K562 (cell line): ENCODE measurements around the gene PATJ. TPM values are rescaled to one million over a fixed set of nuclear protein-coding genes. Genes with fewer than 3 reads are reported as not detected.

Source experiments
- ATAC-seq: fragments of 200-7000 bp; cut with Tn5 transposase; 3 replicates; pipeline ENCODE4 v1.9.1; 2020; ENCODE audit warnings: moderate library complexity
- BruUV-seq: library from RNA; stranded (reverse); fragments of 400-500 nt; replicated peaks from 2 replicates; lab custom pipeline; 2021; lab: Mats Ljungman, UMichigan
- CTCF ChIA-PET: fragments of 300-600 bp; formaldehyde crosslinking; extraction: SDS; loops from one replicate; lab custom pipeline; 2021; ENCODE audit warnings: low intra/inter-chr PET ratio; lab: Yijun Ruan, JAX
- POLR2A ChIA-PET: fragments of 300-600, 350-650 bp; sonication (Branson Sonifier 250); formaldehyde crosslinking; extraction: SDS; loops from one replicate; lab custom pipeline; 2021; ENCODE audit warnings: antibody characterized with exemption, inconsistent platforms; lab: Yijun Ruan, JAX
- DNase-seq, 4 experiments: peaks; one replicate each; pipeline versions ENCODE4 v3.0.0 to v3.0.0-alpha.2; 2011 to 2018; ENCODE audit warnings: low spot score in 3 of 4, mixed read lengths in 3 of 4; ENCODE audit errors: extremely low read depth in 1 of 4
- FAIRE-seq: peaks from 2 replicates; lab custom pipeline; 2011; peaks lifted over from hg19 to GRCh38; lab: Jason Lieb, UNC
- H2AFZ ChIP-seq: 2 replicates; pipeline ENCODE4 v1.6.0; 2011; ENCODE audit warnings: low read depth, low read length, control low read depth, inconsistent platforms
- H3K27ac ChIP-seq: fragments of 200-600 bp; 3 replicates; pipeline ENCODE4 v1.8.0; 2011; ENCODE audit warnings: low read depth, mild to moderate bottlenecking, control low read depth, inconsistent platforms, low read length, moderate library complexity, mixed read lengths; ENCODE audit errors: extremely low read depth
- H3K27me3 ChIP-seq, 2 experiments: fragments of 300-600 bp in 1 of 2; 2 replicates in 1 of 2; 3 replicates in 1 of 2; pipeline versions ENCODE4 v1.6.0 to v1.8.0; 2011; ENCODE audit warnings: inconsistent platforms in 2 of 2, low read length in 2 of 2, mild to moderate bottlenecking in 1 of 2, mixed read lengths in 1 of 2, moderate library complexity in 1 of 2; ENCODE audit not compliant: control insufficient read depth in 2 of 2, insufficient read depth in 2 of 2
- H3K36me3 ChIP-seq: fragments of 300-600 bp; 3 replicates; pipeline ENCODE4 v1.8.0; 2011; ENCODE audit warnings: mild to moderate bottlenecking, low read length, inconsistent platforms; ENCODE audit not compliant: control insufficient read depth, insufficient read depth
- H3K4me1 ChIP-seq, 2 experiments: fragments of 200-600 bp in 1 of 2; replicated peaks in 1 of 2; 2 replicates in 1 of 2; 3 replicates in 1 of 2; pipeline versions ENCODE4 v1.5.1 to v1.8.0; 2011; ENCODE audit warnings: inconsistent platforms in 2 of 2, low read length in 2 of 2, mild to moderate bottlenecking in 1 of 2, mixed read lengths in 1 of 2, moderate library complexity in 1 of 2; ENCODE audit not compliant: control insufficient read depth in 2 of 2, insufficient read depth in 2 of 2
- H3K4me2 ChIP-seq: 2 replicates; pipeline ENCODE4 v1.6.1; 2011; ENCODE audit warnings: low read length, control low read depth, inconsistent platforms, mixed read lengths; ENCODE audit not compliant: insufficient read depth
- H3K4me3 ChIP-seq: fragments of 200-600 bp; sonication (generic), shearing (Covaris generic); 2 replicates; pipeline ENCODE4 v1.5.1; 2016; ENCODE audit warnings: control low read depth, inconsistent platforms
- H3K79me2 ChIP-seq: fragments of 200-600 bp; 3 replicates; pipeline ENCODE4 v1.8.0; 2011; ENCODE audit warnings: low read length, inconsistent platforms; ENCODE audit not compliant: control insufficient read depth, insufficient read depth
- H3K9ac ChIP-seq, 2 experiments: 2 replicates each; pipeline versions ENCODE4 v1.6.0 to v1.6.1; 2011; ENCODE audit warnings: low read depth in 2 of 2, low read length in 2 of 2, control low read depth in 1 of 2, inconsistent platforms in 1 of 2, mild to moderate bottlenecking in 1 of 2, mixed read lengths in 1 of 2; ENCODE audit not compliant: insufficient read depth in 1 of 2
- H3K9me1 ChIP-seq: one replicate; pipeline ENCODE4 v1.6.0; 2011; ENCODE audit warnings: inconsistent platforms, mild to moderate bottlenecking, low read length, moderate library complexity; ENCODE audit not compliant: control insufficient read depth, insufficient read depth
- H3K9me3 ChIP-seq: replicated peaks from 2 replicates; pipeline ENCODE4 v1.5.1; 2011; ENCODE audit warnings: low read depth, low read length, inconsistent platforms; ENCODE audit not compliant: control insufficient read depth, insufficient read depth
- H4K20me1 ChIP-seq: replicated peaks from 2 replicates; pipeline ENCODE4 v1.6.1; 2011; ENCODE audit warnings: low read length, inconsistent platforms, mixed read lengths; ENCODE audit not compliant: control insufficient read depth, insufficient read depth
- ARNT ChIP-seq, 2 experiments: fragments of 450-650 bp; IDR thresholded peaks; 2 replicates each; pipeline ENCODE4 v1.6.1; 2016; ENCODE audit warnings: mild to moderate bottlenecking in 1 of 2
- DACH1 ChIP-seq: fragments of 450-650 bp; IDR thresholded peaks from 2 replicates; pipeline ENCODE4 v1.6.1; 2018; ENCODE audit not compliant: partially characterized antibody
- KDM4B ChIP-seq, 2 experiments: fragments of 450-650 bp in 1 of 2; sonication (generic) in 1 of 2; IDR thresholded peaks; 2 replicates each; pipeline ENCODE4 v1.6.1; 2016 to 2017; ENCODE audit warnings: borderline replicate concordance in 2 of 2, antibody characterized with exemption in 1 of 2, low read depth in 1 of 2, mild to moderate bottlenecking in 1 of 2
- MAFK ChIP-seq: IDR thresholded peaks from 2 replicates; pipeline ENCODE4 v1.6.1; 2011; ENCODE audit warnings: low read length, improper control_type of control experiment
- NUFIP1 ChIP-seq: fragments of 450-650 bp; IDR thresholded peaks from 2 replicates; pipeline ENCODE4 v1.6.1; 2018; ENCODE audit not compliant: partially characterized antibody
- PURB ChIP-seq: sonication (generic); formaldehyde crosslinking; IDR thresholded peaks from 2 replicates; pipeline ENCODE4 v1.9.0; 2021; ENCODE audit warnings: low read depth, mild to moderate bottlenecking, missing genetic modification reagents
- RAD21 ChIP-seq, 2 experiments: fragments of 250-450 bp in 1 of 2; fragments of 450-650 bp in 1 of 2; sonication (Bioruptor Pico) in 1 of 2; formaldehyde crosslinking in 1 of 2; IDR thresholded peaks in 1 of 2; conservative IDR thresholded peaks in 1 of 2; 2 replicates each; pipeline versions ENCODE4 v1.4.0 to v1.8.0; 2020 to 2022; ENCODE audit warnings: mild to moderate bottlenecking in 2 of 2, moderate library complexity in 1 of 2
- SLC30A9 ChIP-seq: fragments of 250-450 bp; sonication (Bioruptor Pico); IDR thresholded peaks from 2 replicates; pipeline ENCODE4 v1.8.0; 2022; ENCODE audit warnings: mild to moderate bottlenecking, moderate library complexity
- TEAD4 ChIP-seq, 2 experiments: sonication (generic) in 1 of 2; formaldehyde crosslinking in 1 of 2; IDR thresholded peaks; 2 replicates each; pipeline versions ENCODE4 v1.6.1 to v1.8.0; 2012 to 2022; ENCODE audit warnings: borderline replicate concordance in 1 of 2, inconsistent platforms in 1 of 2, low read length in 1 of 2, mild to moderate bottlenecking in 1 of 2, missing genetic modification reagents in 1 of 2
- TRIM28 ChIP-seq: fragments of 450-650 bp; IDR thresholded peaks from 2 replicates; pipeline ENCODE4 v1.6.1; 2017
- XRCC4 ChIP-seq: IDR thresholded peaks from one replicate; pipeline ENCODE4 v1.6.1; 2011; ENCODE audit not compliant: insufficient read depth, insufficient read length; ENCODE audit errors: extremely low read depth
- ZBTB1 ChIP-seq: sonication (generic); formaldehyde crosslinking; IDR thresholded peaks from 2 replicates; pipeline ENCODE4 v1.8.1; 2023; ENCODE audit warnings: missing genetic modification reagents, low read depth, mild to moderate bottlenecking, borderline replicate concordance
- ZBTB43 ChIP-seq: sonication (generic); formaldehyde crosslinking; IDR thresholded peaks from 2 replicates; pipeline ENCODE4 v1.8.0; 2023; ENCODE audit warnings: mild to moderate bottlenecking, missing genetic modification reagents
- ZC3H11A ChIP-seq: IDR thresholded peaks from 2 replicates; pipeline ENCODE4 v1.6.1; 2012; ENCODE audit warnings: low read depth, low read length, improper control_type of control experiment
- ZNF512 ChIP-seq: IDR thresholded peaks from 2 replicates; pipeline ENCODE4 v1.6.1; 2016; ENCODE audit warnings: missing genetic modification characterization, missing compliant biosample characterization
- ZNF764 ChIP-seq: fragments of 250-450 bp; sonication (Bioruptor Pico); IDR thresholded peaks from 2 replicates; pipeline ENCODE4 v1.4.0; 2020; ENCODE audit warnings: low read depth, mild to moderate bottlenecking, moderate library complexity
- WGBS: fragments of 100-300 bp; shearing (Covaris generic); methylation state at CpG from one replicate; pipeline ENCODE4 v1.1.6; 2016; ENCODE audit warnings: low coverage, mixed read lengths; ENCODE audit not compliant: insufficient coverage; ENCODE audit errors: missing lambda C conversion rate; 5-methylcytosine and 5-hydroxymethylcytosine counted together
- in situ Hi-C: fragments of 300-500 bp; cut with MboI; formaldehyde crosslinking; loops from 4 replicates; pipeline ENCODE4 v1.15.0; 2018; ENCODE audit warnings: inconsistent platforms, mixed read lengths
- intact Hi-C: fragments of 100-400 bp; cut with micrococcal nuclease; formaldehyde crosslinking; loops from 2 replicates; pipeline ENCODE4 v1.14.2; 2022
- polyA plus RNA-seq, 8 experiments: library from polyadenylated mRNA; depleted of rRNA in 4 of 8; stranded (reverse) in 5 of 8; unstranded in 3 of 8; fragments of >200 nt; fragmentation: Nextera tagmentation in 2 of 8; fragmentation: Illumina TruSeq in 1 of 8; extraction: Ambion mirVana in 2 of 8; extraction: Trizol in 1 of 8; gene quantifications; 2 replicates each; pipeline versions ENCODE4 v1.2.1 to v1.2.3, GENCODE V29; 2011 to 2014; ENCODE audit warnings: inconsistent platforms in 1 of 8, missing spikeins in 1 of 8
- total RNA-seq, 7 experiments: library from RNA; depleted of rRNA in 6 of 7; stranded (reverse); fragments of >200 nt in 6 of 7; fragmentation: Illumina TruSeq in 2 of 7; extraction: Trizol in 2 of 7; gene quantifications; 2 replicates each; pipeline versions ENCODE4 v1.2.1 to v1.2.3, GENCODE V29; 2011 to 2021; ENCODE audit warnings: low replicate concordance in 1 of 7
- TF ChIP-seq, protein P1 (sequence below), 3 experiments: IDR thresholded peaks in 2 of 3; conservative IDR thresholded peaks in 1 of 3; 2 replicates each; pipeline ENCODE4 v1.5.1; 2011 to 2012; ENCODE audit warnings: low read length in 3 of 3, mild to moderate bottlenecking in 3 of 3, control low read depth in 2 of 3, improper control_type of control experiment in 1 of 3, inconsistent platforms in 1 of 3, low read depth in 1 of 3, mixed read lengths in 1 of 3, moderate library complexity in 1 of 3; ENCODE audit not compliant: insufficient read depth in 2 of 3

The PATJ gene
- total and polyA plus RNA-seq, 9 of the 15 experiments (the other 6 are each of a cell fraction or from before 2014, with no cell fraction given), result 0.22 TPM; not detected in 8

DNA sequence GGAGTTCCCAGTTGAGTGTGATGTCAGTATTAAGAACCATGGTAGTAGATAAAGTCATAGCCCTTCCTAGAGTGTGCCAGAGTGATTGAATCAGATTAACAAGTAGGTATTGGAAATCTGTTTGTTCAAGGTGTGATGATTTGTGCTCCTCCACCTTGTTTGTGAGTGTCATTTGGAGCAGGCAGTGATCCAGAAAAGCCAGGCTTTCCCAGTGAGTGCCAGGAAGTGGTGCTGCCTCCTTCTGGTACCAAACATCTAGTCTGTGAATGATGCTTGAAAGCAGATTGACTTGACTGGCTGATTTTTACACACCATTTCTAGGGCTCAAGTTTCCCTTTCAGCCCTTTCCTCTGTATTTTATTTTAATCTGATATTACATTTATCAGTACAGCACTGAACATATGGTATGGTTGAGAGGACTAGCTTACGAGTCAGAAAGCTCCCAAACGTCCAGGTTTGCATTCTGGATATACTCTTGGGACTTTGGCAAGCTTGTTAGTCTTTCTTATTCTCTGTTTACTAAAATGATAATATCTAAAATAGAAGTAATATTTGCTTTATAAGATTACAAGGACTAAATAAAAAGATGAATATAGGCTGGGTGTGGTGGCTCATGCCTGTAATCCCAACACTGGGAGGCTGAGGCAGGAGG lies 100.7 kb downstream of the PATJ start:
- DNase-seq (peak in 1 of 4 experiments; percentile 11), ATAC-seq (0 out of 3 replicates have a peak, but pooled peaks have one; percentile 29), FAIRE-seq (peak; percentile 63)
- no peak overlapping the region for H3K4me3 ChIP-seq
- no peaks in the 10 kb centered on the region for H3K36me3 ChIP-seq
- no peaks in the 10 kb centered on the region; a peak in 1 of 5 replicates for H3K27me3 ChIP-seq
- CTCF ChIA-PET, result interaction anchor here (0.7 kb wide), 1 partner anchor 230 kb away, joined by 3 read pairs; no protein-coding TSS in a partner anchor
- no peaks in the 10 kb centered on the region for H3K9me1 ChIP-seq
- WGBS, result 4% methylated on average over 2 of the region's 2 CpGs
- in situ Hi-C loops, result loop anchor here (10.0 kb wide), 2 partner anchors 868 to 1868 kb away; no protein-coding TSS in a partner anchor
- no peak overlapping the region for H3K27ac ChIP-seq
- intact Hi-C loops, result no loop called here
- POLR2A ChIA-PET, result no interaction called here
- H4K20me1 ChIP-seq, result no peaks in the 10 kb centered on the region
- H3K4me2 ChIP-seq, result no peak overlapping the region
- no TSS peak for BruUV-seq
- H2AFZ ChIP-seq, result no peak overlapping the region
- no peaks in the 10 kb centered on the region for H3K79me2 ChIP-seq
- H3K4me1 ChIP-seq, result no peaks in the 10 kb centered on the region
- H3K9ac ChIP-seq, result no peak overlapping the region
- no peaks in the 10 kb centered on the region for H3K9me3 ChIP-seq
- no peak for TF ChIP-seq ZBTB1 (CRISPR knock-in tag)
- peak in 1 of 2 experiments; percentile 53; a peak in 2 of 4 replicates for TF ChIP-seq RAD21 (CRISPR knock-in tag; conservative IDR thresholded peaks at IDR 0.05 in 1 of 2, IDR thresholded peaks at IDR 0.05 in 1 of 2)
- TF ChIP-seq TRIM28, result no peak
- TF ChIP-seq ZBTB43 (CRISPR knock-in tag), result no peak
- TF ChIP-seq DACH1, result no peak
- no peak for TF ChIP-seq NUFIP1
- no peak for TF ChIP-seq TEAD4 (IDR thresholded peaks at IDR 0.05; ENCODE audit: low read length)
- TF ChIP-seq TEAD4 (CRISPR knock-in tag; IDR thresholded peaks at IDR 0.05; ENCODE audit: borderline replicate concordance), result no peak
- TF ChIP-seq, protein P1, sequence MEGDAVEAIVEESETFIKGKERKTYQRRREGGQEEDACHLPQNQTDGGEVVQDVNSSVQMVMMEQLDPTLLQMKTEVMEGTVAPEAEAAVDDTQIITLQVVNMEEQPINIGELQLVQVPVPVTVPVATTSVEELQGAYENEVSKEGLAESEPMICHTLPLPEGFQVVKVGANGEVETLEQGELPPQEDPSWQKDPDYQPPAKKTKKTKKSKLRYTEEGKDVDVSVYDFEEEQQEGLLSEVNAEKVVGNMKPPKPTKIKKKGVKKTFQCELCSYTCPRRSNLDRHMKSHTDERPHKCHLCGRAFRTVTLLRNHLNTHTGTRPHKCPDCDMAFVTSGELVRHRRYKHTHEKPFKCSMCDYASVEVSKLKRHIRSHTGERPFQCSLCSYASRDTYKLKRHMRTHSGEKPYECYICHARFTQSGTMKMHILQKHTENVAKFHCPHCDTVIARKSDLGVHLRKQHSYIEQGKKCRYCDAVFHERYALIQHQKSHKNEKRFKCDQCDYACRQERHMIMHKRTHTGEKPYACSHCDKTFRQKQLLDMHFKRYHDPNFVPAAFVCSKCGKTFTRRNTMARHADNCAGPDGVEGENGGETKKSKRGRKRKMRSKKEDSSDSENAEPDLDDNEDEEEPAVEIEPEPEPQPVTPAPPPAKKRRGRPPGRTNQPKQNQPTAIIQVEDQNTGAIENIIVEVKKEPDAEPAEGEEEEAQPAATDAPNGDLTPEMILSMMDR (IDR thresholded peaks at IDR 0.05 in 2 of 3, conservative IDR thresholded peaks at IDR 0.05 in 1 of 3; ENCODE audit: insufficient read depth in 2 of 3, low read depth in 1 of 3, low read length in 3 of 3), result peak in 2 of 3 experiments; percentile 19 to 43; a peak in 2 of 6 replicates
- no peak for TF ChIP-seq ARNT (IDR thresholded peaks at IDR 0.05)
- TF ChIP-seq SLC30A9 (CRISPR knock-in tag), result no peak
- TF ChIP-seq KDM4B (IDR thresholded peaks at IDR 0.05; ENCODE audit: borderline replicate concordance in 2 of 2, low read depth in 1 of 2), result no peak
- TF ChIP-seq PURB (CRISPR knock-in tag), result no peak
- TF ChIP-seq ZC3H11A, result no peak
- TF ChIP-seq XRCC4, result no peak
- no peak for TF ChIP-seq ZNF512
- no peak for TF ChIP-seq ZNF764
- no peak for TF ChIP-seq MAFK
